GM23338 (cell line): ENCODE data around the gene EXOC6B. TPM values are rescaled to one million over a fixed set of nuclear protein-coding genes. Genes with fewer than 3 reads are reported as not detected.

Experiments used
- CREB1 ChIP-seq: fragments of 250-450 bp; sonication (Bioruptor Pico); IDR thresholded peaks from 2 replicates; pipeline ENCODE4 v1.5.0; 2020; ENCODE audit warnings: low read depth, mild to moderate bottlenecking, moderate library complexity
- ETS1 ChIP-seq: IDR thresholded peaks from 2 replicates; pipeline ENCODE4 v1.6.1; 2016; ENCODE audit warnings: antibody characterized with exemption
- EZH2 ChIP-seq: fragments of 200-600 bp; sonication (generic); IDR thresholded peaks from one replicate; pipeline ENCODE4 v1.8.0; 2017; ENCODE audit warnings: antibody characterized with exemption, mild to moderate bottlenecking, low read depth; ENCODE audit not compliant: unreplicated experiment
- EZH2phosphoT487 ChIP-seq: fragments of 200-600 bp; sonication (generic); IDR thresholded peaks from one replicate; pipeline ENCODE4 v1.8.1; 2018; ENCODE audit warnings: antibody characterized with exemption; ENCODE audit not compliant: unreplicated experiment
- JUNB ChIP-seq: IDR thresholded peaks from one replicate; pipeline ENCODE4 v1.6.1; 2016; ENCODE audit warnings: antibody characterized with exemption; ENCODE audit not compliant: unreplicated experiment
- NANOG ChIP-seq: IDR thresholded peaks from 2 replicates; pipeline ENCODE4 v1.6.1; 2016; ENCODE audit warnings: antibody characterized with exemption, borderline replicate concordance
- POLR2AphosphoS5 ChIP-seq: IDR thresholded peaks from 2 replicates; pipeline ENCODE4 v1.6.1; 2016; ENCODE audit warnings: antibody characterized with exemption, low read depth
- STAT1 ChIP-seq: IDR thresholded peaks from one replicate; pipeline ENCODE4 v1.6.1; 2016; ENCODE audit warnings: antibody characterized with exemption; ENCODE audit not compliant: unreplicated experiment
- ZNF114 ChIP-seq: fragments of 250-450 bp; sonication (Bioruptor Pico); IDR thresholded peaks from 2 replicates; pipeline ENCODE4 v1.5.0; 2020; ENCODE audit warnings: mild to moderate bottlenecking, moderate library complexity
- ZNF331 ChIP-seq: fragments of 250-450 bp; sonication (Bioruptor Pico); IDR thresholded peaks from 2 replicates; pipeline ENCODE4 v1.5.0; 2020; ENCODE audit warnings: low read depth, mild to moderate bottlenecking, moderate library complexity
- polyA plus RNA-seq: library from polyadenylated mRNA; unstranded; fragments of >200 nt; fragmentation: Nextera tagmentation; extraction: Ambion mirVana; gene quantifications from 2 replicates; pipeline ENCODE4 v1.2.1, GENCODE V29; 2016
- total RNA-seq: library from RNA; depleted of rRNA; stranded (reverse); fragments of >200 nt; shearing (Covaris generic); gene quantifications from 2 replicates; pipeline ENCODE4 v1.2.3, GENCODE V29; 2014
- TF ChIP-seq, protein P1 (sequence below): fragments of 250-450 bp; sonication (Bioruptor Pico); IDR thresholded peaks from 2 replicates; pipeline ENCODE4 v1.5.0; 2020; ENCODE audit warnings: mild to moderate bottlenecking, moderate library complexity
- TF ChIP-seq, protein P2 (sequence below), 2 experiments: fragments of 200-600 bp in 1 of 2; sonication (generic) in 1 of 2; conservative IDR thresholded peaks; 2 replicates each; pipeline versions ENCODE4 v1.5.1 to v1.6.1; 2016 to 2017; ENCODE audit warnings: antibody characterized with exemption in 2 of 2, low read depth in 2 of 2, mild to moderate bottlenecking in 2 of 2, moderate library complexity in 1 of 2

EXOC6B gene
- total and polyA plus RNA-seq, 2 experiments from 2014 or later: 7.2 to 45.9 TPM

DNA sequence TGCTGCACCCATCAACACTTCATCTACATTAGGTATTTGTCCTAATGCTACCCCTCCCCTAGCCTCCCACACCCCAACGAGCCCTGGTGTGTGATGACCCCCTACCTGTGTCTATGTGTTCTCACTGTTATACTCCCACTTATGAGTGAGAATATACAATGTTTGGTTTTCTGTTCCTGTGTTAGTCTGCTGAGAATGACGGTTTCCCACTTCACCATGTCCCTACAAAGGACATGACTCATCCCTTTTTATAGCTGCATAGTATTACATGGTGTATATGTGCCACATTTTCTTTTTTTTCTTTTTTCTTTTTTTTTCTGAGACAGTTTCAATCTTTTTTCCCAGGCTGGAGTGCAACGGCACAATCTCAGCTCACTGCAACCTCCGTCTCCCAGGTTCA is 394.1 kb downstream of the EXOC6B start (continued):
- TF ChIP-seq, protein P1, sequence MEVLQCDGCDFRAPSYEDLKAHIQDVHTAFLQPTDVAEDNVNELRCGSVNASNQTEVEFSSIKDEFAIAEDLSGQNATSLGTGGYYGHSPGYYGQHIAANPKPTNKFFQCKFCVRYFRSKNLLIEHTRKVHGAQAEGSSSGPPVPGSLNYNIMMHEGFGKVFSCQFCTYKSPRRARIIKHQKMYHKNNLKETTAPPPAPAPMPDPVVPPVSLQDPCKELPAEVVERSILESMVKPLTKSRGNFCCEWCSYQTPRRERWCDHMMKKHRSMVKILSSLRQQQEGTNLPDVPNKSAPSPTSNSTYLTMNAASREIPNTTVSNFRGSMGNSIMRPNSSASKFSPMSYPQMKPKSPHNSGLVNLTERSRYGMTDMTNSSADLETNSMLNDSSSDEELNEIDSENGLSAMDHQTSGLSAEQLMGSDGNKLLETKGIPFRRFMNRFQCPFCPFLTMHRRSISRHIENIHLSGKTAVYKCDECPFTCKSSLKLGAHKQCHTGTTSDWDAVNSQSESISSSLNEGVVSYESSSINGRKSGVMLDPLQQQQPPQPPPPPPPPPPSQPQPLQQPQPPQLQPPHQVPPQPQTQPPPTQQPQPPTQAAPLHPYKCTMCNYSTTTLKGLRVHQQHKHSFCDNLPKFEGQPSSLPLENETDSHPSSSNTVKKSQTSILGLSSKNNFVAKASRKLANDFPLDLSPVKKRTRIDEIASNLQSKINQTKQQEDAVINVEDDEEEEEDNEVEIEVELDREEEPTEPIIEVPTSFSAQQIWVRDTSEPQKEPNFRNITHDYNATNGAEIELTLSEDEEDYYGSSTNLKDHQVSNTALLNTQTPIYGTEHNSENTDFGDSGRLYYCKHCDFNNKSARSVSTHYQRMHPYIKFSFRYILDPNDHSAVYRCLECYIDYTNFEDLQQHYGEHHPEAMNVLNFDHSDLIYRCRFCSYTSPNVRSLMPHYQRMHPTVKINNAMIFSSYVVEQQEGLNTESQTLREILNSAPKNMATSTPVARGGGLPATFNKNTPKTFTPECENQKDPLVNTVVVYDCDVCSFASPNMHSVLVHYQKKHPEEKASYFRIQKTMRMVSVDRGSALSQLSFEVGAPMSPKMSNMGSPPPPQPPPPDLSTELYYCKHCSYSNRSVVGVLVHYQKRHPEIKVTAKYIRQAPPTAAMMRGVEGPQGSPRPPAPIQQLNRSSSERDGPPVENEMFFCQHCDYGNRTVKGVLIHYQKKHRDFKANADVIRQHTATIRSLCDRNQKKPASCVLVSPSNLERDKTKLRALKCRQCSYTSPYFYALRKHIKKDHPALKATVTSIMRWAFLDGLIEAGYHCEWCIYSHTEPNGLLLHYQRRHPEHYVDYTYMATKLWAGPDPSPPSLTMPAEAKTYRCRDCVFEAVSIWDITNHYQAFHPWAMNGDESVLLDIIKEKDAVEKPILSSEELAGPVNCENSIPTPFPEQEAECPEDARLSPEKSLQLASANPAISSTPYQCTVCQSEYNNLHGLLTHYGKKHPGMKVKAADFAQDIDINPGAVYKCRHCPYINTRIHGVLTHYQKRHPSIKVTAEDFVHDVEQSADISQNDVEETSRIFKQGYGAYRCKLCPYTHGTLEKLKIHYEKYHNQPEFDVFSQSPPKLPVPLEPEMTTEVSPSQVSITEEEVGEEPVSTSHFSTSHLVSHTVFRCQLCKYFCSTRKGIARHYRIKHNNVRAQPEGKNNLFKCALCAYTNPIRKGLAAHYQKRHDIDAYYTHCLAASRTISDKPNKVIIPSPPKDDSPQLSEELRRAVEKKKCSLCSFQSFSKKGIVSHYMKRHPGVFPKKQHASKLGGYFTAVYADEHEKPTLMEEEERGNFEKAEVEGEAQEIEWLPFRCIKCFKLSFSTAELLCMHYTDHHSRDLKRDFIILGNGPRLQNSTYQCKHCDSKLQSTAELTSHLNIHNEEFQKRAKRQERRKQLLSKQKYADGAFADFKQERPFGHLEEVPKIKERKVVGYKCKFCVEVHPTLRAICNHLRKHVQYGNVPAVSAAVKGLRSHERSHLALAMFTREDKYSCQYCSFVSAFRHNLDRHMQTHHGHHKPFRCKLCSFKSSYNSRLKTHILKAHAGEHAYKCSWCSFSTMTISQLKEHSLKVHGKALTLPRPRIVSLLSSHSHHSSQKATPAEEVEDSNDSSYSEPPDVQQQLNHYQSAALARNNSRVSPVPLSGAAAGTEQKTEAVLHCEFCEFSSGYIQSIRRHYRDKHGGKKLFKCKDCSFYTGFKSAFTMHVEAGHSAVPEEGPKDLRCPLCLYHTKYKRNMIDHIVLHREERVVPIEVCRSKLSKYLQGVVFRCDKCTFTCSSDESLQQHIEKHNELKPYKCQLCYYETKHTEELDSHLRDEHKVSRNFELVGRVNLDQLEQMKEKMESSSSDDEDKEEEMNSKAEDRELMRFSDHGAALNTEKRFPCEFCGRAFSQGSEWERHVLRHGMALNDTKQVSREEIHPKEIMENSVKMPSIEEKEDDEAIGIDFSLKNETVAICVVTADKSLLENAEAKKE (CRISPR knock-in tag): no peak
- no peak for TF ChIP-seq POLR2AphosphoS5
- no peak for TF ChIP-seq EZH2phosphoT487
- TF ChIP-seq EZH2: no peak
- TF ChIP-seq ZNF331: no peak
- no peak for TF ChIP-seq JUNB
- no peak for TF ChIP-seq ETS1
- TF ChIP-seq ZNF114 (CRISPR knock-in tag): no peak
- no peak for TF ChIP-seq STAT1
- no peak for TF ChIP-seq NANOG
- TF ChIP-seq, protein P2, sequence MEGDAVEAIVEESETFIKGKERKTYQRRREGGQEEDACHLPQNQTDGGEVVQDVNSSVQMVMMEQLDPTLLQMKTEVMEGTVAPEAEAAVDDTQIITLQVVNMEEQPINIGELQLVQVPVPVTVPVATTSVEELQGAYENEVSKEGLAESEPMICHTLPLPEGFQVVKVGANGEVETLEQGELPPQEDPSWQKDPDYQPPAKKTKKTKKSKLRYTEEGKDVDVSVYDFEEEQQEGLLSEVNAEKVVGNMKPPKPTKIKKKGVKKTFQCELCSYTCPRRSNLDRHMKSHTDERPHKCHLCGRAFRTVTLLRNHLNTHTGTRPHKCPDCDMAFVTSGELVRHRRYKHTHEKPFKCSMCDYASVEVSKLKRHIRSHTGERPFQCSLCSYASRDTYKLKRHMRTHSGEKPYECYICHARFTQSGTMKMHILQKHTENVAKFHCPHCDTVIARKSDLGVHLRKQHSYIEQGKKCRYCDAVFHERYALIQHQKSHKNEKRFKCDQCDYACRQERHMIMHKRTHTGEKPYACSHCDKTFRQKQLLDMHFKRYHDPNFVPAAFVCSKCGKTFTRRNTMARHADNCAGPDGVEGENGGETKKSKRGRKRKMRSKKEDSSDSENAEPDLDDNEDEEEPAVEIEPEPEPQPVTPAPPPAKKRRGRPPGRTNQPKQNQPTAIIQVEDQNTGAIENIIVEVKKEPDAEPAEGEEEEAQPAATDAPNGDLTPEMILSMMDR (conservative IDR thresholded peaks at IDR 0.05; ENCODE audit: low read depth in 2 of 2): no peak
- no peak for TF ChIP-seq CREB1
